ENCODE data around the gene RETN. TPM values are rescaled to one million over a fixed set of nuclear protein-coding genes. Genes with fewer than 3 reads are reported as not detected.
"Not testable (repeated sequence)": the region's sequence is repeated elsewhere in the genome, so short reads cannot be mapped to it uniquely, and the experiment has no call there.

The RETN gene
- total RNA-seq, 1 donor from 2014 or later, result 21.1 TPM

GRCh38 chr19:7640803-7641202 lies 28.0 kb upstream of the RETN start:
- Histone ChIP-seq H3K27me3 (ENCODE audit: low read depth) (peaks cover 7% of the 10 kb centered on the region), H3K4me1 (peaks cover 30% of the 10 kb centered on the region)
- intact Hi-C loops (cut with DNase I), result no loop called here

GRCh38 chr19:7641290-7642276 lies 27.3 kb upstream of the RETN start:
- Histone ChIP-seq H3K4me1 (peaks cover 23% of the 10 kb centered on the region), H3K9me3 (no peaks in the 10 kb centered on the region), H3K27me3 (ENCODE audit: low read depth) (peaks cover 7% of the 10 kb centered on the region), H3K27ac (no peak overlapping the region), H3K4me3 (no peak overlapping the region), H3K36me3 (peaks cover 32% of the 10 kb centered on the region)
- DNase-seq (no peak), ATAC-seq (no peak)
- no peak for TF ChIP-seq CTCF (IDR thresholded peaks at IDR 0.05)
- intact Hi-C loops (cut with DNase I), result no loop called here

More at GRCh38 chr19:7640803-7641202, 28.0 kb upstream of the RETN start:
- Histone ChIP-seq H3K27ac (no peak overlapping the region), H3K4me3 (no peak overlapping the region), H3K9me3 (no peaks in the 10 kb centered on the region), H3K36me3 (peaks cover 26% of the 10 kb centered on the region)
- TF ChIP-seq CTCF (IDR thresholded peaks at IDR 0.05), result no peak
- DNase-seq, result no peak
- no peak for ATAC-seq

- H3K27ac ChIP-seq, result no peak overlapping the region
- peaks cover 4% of the 10 kb centered on the region for H3K27me3 ChIP-seq (ENCODE audit: low read depth)
- no peak for ATAC-seq
- H3K4me1 ChIP-seq, result peaks cover 21% of the 10 kb centered on the region
- H3K36me3 ChIP-seq, result peaks cover 41% of the 10 kb centered on the region
- TF ChIP-seq CTCF (IDR thresholded peaks at IDR 0.05), result no peak
- no peaks in the 10 kb centered on the region for H3K9me3 ChIP-seq
- intact Hi-C loops (cut with DNase I), result no loop called here
- DNase-seq, result no peak
- no peak overlapping the region for H3K4me3 ChIP-seq
Measured at GRCh38 chr19:7642295-7643030, 26.4 kb upstream of the RETN start.

GRCh38 chr19:7643031-7643415 lies 25.8 kb upstream of the RETN start:
- DNase-seq (no peak), ATAC-seq (no peak)
- no peak for TF ChIP-seq CTCF (IDR thresholded peaks at IDR 0.05)
- H3K9me3 ChIP-seq, result no peaks in the 10 kb centered on the region
- intact Hi-C loops (cut with DNase I), result no loop called here
- no peak overlapping the region for H3K27ac ChIP-seq
- no peak overlapping the region for H3K4me3 ChIP-seq
- no peaks in the 10 kb centered on the region for H3K27me3 ChIP-seq (ENCODE audit: low read depth)
- H3K36me3 ChIP-seq, result peaks cover 43% of the 10 kb centered on the region
- H3K4me1 ChIP-seq, result peaks cover 16% of the 10 kb centered on the region

- H3K27me3 ChIP-seq (ENCODE audit: low read depth); H3K9me3 ChIP-seq; DNase-seq; H3K4me3 ChIP-seq; H3K27ac ChIP-seq; intact Hi-C loops (cut with DNase I); H3K4me1 ChIP-seq; ATAC-seq: not testable (repeated sequence)
- H3K36me3 ChIP-seq, result peaks cover 43% of the 10 kb centered on the region
Measured at GRCh38 chr19:7643629-7644549, 25.0 kb upstream of the RETN start.

Data from lower lobe of right lung (tissue), 2 donors.